Stimulated activated CD8-positive, alpha-beta memory T cell treated with anti-CD3 and anti-CD28 coated beads, Interleukin-15, amount 100 ng/mL, for 4 hours (primary cell): ENCODE measurements around the gene DSCAML1.
"Not testable (repeated sequence)": the region's sequence is repeated elsewhere in the genome, so short reads cannot be mapped to it uniquely, and the experiment has no call there.

Source experiments
- DNase-seq, 2 donors: peaks; one replicate each; pipeline ENCODE4 v3.0.0-alpha.2; 2020; ENCODE audit warnings: low read depth in 2 of 2

Gene DSCAML1

GRCh38 chr11:117407016-117407415, 390.0 kb downstream of the DSCAML1 start:
- no peak for DNase-seq

- DNase-seq: not testable (repeated sequence)
These were observed 391.1 kb downstream of the DSCAML1 start for GRCh38 chr11:117405898-117406297.

GRCh38 chr11:117399100-117399840, 397.7 kb downstream of the DSCAML1 start:
- not testable (repeated sequence) for DNase-seq

- not testable (repeated sequence) for DNase-seq
These were observed 398.4 kb downstream of the DSCAML1 start for GRCh38 chr11:117398618-117399017.

- no peak for DNase-seq
These were observed 400.0 kb downstream of the DSCAML1 start for GRCh38 chr11:117396970-117397369.

GRCh38 chr11:117395476-117395875, 401.5 kb downstream of the DSCAML1 start:
- DNase-seq: no peak

- DNase-seq: no peak
These were observed 402.6 kb downstream of the DSCAML1 start for GRCh38 chr11:117394221-117394925.

GRCh38 chr11:117392979-117393378, 404.0 kb downstream of the DSCAML1 start:
- no peak for DNase-seq

- DNase-seq: no peak
These were observed 404.9 kb downstream of the DSCAML1 start for GRCh38 chr11:117392001-117392690.

- DNase-seq: no peak
These were observed 405.8 kb downstream of the DSCAML1 start for GRCh38 chr11:117391181-117391580.

GRCh38 chr11:117390743-117391142, 406.3 kb downstream of the DSCAML1 start:
- DNase-seq: no peak

GRCh38 chr11:117387992-117388755, 408.8 kb downstream of the DSCAML1 start:
- DNase-seq: no peak

GRCh38 chr11:117385906-117386305, 411.1 kb downstream of the DSCAML1 start:
- DNase-seq: no peak

- no peak for DNase-seq
These were observed 411.5 kb downstream of the DSCAML1 start for GRCh38 chr11:117385471-117385870.

- no peak for DNase-seq
These were observed 413.0 kb downstream of the DSCAML1 start for GRCh38 chr11:117384045-117384444.

GRCh38 chr11:117382746-117383145, 414.3 kb downstream of the DSCAML1 start:
- no peak for DNase-seq

GRCh38 chr11:117381481-117382387, 415.3 kb downstream of the DSCAML1 start:
- DNase-seq: no peak

GRCh38 chr11:117380676-117381075, 416.3 kb downstream of the DSCAML1 start:
- DNase-seq: no peak

- DNase-seq: no peak
These were observed 417.8 kb downstream of the DSCAML1 start for GRCh38 chr11:117378976-117379865.
